ENCODE results near the gene MORF4L1. TPM values are rescaled to one million over a fixed set of nuclear protein-coding genes. Genes with fewer than 3 reads are reported as not detected.
A peak's percentile ranks its signal among the peaks of the same experiment; 100 is the strongest.
"Not testable (repeated sequence)": the region's sequence is repeated elsewhere in the genome, so short reads cannot be mapped to it uniquely, and the experiment has no call there.

The MORF4L1 gene
- total RNA-seq, 1 donor from 2014 or later, result 930 TPM

DNA sequence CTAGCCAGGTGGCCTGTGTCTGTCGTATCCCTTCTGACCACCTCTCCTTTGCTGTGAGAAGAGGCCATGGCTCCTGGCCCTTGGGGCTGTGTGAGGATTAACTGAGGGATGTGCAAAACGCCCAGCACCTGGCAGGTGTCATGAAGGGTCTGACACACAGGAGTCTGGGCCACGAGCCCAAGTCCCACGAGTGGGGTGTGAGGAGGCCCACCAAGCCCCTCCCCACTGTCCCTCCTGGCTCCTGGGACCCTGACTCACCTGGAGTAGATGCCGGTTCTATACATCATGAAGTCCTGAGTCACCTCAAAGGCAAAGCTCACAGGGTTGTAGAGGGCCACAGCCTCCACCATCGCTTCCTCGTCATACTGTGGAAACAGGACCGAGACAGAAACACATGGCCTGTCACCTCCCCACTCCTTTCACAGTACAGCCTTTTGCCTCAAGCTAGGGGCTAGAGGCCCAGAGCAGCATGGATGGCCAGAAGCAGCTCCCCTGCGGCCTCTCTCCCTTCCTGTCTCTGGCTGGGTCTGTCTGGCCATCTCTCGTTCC, 52.5 kb downstream of the MORF4L1 start:
- Mint-ChIP-seq H3K4me3 (no peak overlapping the region), H3K4me1 (no peaks in the 10 kb centered on the region), H3K9me3 (no peaks in the 10 kb centered on the region), H3K27ac (peak overlapping the region; percentile 82), H3K27me3 (ENCODE audit: insufficient read depth, low read depth) (peaks cover 6% of the 10 kb centered on the region), H3K36me3 (peaks cover 13% of the 10 kb centered on the region)
- no peaks in the 10 kb centered on the region for H3F3A ChIP-seq (ENCODE audit: low read depth)
- H3K4me2 ChIP-seq, result no peak overlapping the region
- H3K79me2 ChIP-seq (ENCODE audit: low read depth), result no peaks in the 10 kb centered on the region
- no peaks in the 10 kb centered on the region for H3K27me3 ChIP-seq
- no peaks in the 10 kb centered on the region for H3K9me3 ChIP-seq (ENCODE audit: low read depth)
- H4K20me1 ChIP-seq (ENCODE audit: low read depth), result no peaks in the 10 kb centered on the region
- no peak for TF ChIP-seq EZH2phosphoT487 (IDR thresholded peaks at IDR 0.05)
- TF ChIP-seq EZH2 (IDR thresholded peaks at IDR 0.05), result no peak
- TF ChIP-seq, protein P1, sequence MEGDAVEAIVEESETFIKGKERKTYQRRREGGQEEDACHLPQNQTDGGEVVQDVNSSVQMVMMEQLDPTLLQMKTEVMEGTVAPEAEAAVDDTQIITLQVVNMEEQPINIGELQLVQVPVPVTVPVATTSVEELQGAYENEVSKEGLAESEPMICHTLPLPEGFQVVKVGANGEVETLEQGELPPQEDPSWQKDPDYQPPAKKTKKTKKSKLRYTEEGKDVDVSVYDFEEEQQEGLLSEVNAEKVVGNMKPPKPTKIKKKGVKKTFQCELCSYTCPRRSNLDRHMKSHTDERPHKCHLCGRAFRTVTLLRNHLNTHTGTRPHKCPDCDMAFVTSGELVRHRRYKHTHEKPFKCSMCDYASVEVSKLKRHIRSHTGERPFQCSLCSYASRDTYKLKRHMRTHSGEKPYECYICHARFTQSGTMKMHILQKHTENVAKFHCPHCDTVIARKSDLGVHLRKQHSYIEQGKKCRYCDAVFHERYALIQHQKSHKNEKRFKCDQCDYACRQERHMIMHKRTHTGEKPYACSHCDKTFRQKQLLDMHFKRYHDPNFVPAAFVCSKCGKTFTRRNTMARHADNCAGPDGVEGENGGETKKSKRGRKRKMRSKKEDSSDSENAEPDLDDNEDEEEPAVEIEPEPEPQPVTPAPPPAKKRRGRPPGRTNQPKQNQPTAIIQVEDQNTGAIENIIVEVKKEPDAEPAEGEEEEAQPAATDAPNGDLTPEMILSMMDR (IDR thresholded peaks at IDR 0.05), result no peak
- no peak overlapping the region for H3K9ac ChIP-seq
- no peak overlapping the region for H2AFZ ChIP-seq (replicated peaks)
- DNase-seq (ENCODE audit: low spot score), result no peak
- no peaks in the 10 kb centered on the region for H3K4me1 ChIP-seq
- H3K36me3 ChIP-seq, result no peaks in the 10 kb centered on the region
- H3K4me3 ChIP-seq, result no peak overlapping the region
- H3K27ac ChIP-seq, result no peak overlapping the region

GRCh38 chr15:78925956-78926743, 53.5 kb downstream of the MORF4L1 start:
- Histone ChIP-seq H3K4me3 (no peak overlapping the region), H3K27me3 (no peaks in the 10 kb centered on the region), H3K9ac (no peak overlapping the region), H3F3A (ENCODE audit: low read depth) (no peaks in the 10 kb centered on the region), H3K4me2 (no peak overlapping the region), H4K20me1 (ENCODE audit: low read depth) (no peaks in the 10 kb centered on the region), H3K79me2 (ENCODE audit: low read depth) (no peaks in the 10 kb centered on the region), H3K9me3 (ENCODE audit: low read depth) (no peaks in the 10 kb centered on the region), H3K36me3 (no peaks in the 10 kb centered on the region), H2AFZ (replicated peaks) (no peak overlapping the region), H3K27ac (no peak overlapping the region), H3K4me1 (no peaks in the 10 kb centered on the region)
- DNase-seq (ENCODE audit: low spot score), result no peak
- Mint-ChIP-seq H3K27ac (no peak overlapping the region), H3K4me3 (no peak overlapping the region), H3K36me3 (peaks cover 13% of the 10 kb centered on the region), H3K9me3 (no peaks in the 10 kb centered on the region), H3K27me3 (ENCODE audit: insufficient read depth, low read depth) (peaks cover 5% of the 10 kb centered on the region), H3K4me1 (no peaks in the 10 kb centered on the region)
- TF ChIP-seq EZH2phosphoT487 (IDR thresholded peaks at IDR 0.05) (no peak), EZH2 (IDR thresholded peaks at IDR 0.05) (no peak)
- TF ChIP-seq, protein P1 (IDR thresholded peaks at IDR 0.05), result no peak

- H3K27me3 Mint-ChIP-seq (ENCODE audit: insufficient read depth, low read depth), result peaks cover 8% of the 10 kb centered on the region
- no peaks in the 10 kb centered on the region for H3K4me1 Mint-ChIP-seq
- TF ChIP-seq EZH2 (IDR thresholded peaks at IDR 0.05) (no peak), EZH2phosphoT487 (IDR thresholded peaks at IDR 0.05) (no peak)
- TF ChIP-seq, protein P1 (IDR thresholded peaks at IDR 0.05), result no peak
- H4K20me1 ChIP-seq (ENCODE audit: low read depth), result no peaks in the 10 kb centered on the region
- H3K27ac Mint-ChIP-seq, result no peak overlapping the region
- H3K27ac ChIP-seq, result no peak overlapping the region
- DNase-seq (ENCODE audit: low spot score), result no peak
- peaks cover 13% of the 10 kb centered on the region for H3K36me3 Mint-ChIP-seq
- H3K9ac ChIP-seq, result no peak overlapping the region
- no peak overlapping the region for H2AFZ ChIP-seq (replicated peaks)
- H3K27me3 ChIP-seq, result no peaks in the 10 kb centered on the region
- no peaks in the 10 kb centered on the region for H3K36me3 ChIP-seq
- no peak overlapping the region for H3K4me3 ChIP-seq
- no peaks in the 10 kb centered on the region for H3K79me2 ChIP-seq (ENCODE audit: low read depth)
- H3F3A ChIP-seq (ENCODE audit: low read depth), result no peaks in the 10 kb centered on the region
- H3K4me3 Mint-ChIP-seq, result no peak overlapping the region
- H3K9me3 Mint-ChIP-seq, result no peaks in the 10 kb centered on the region
- no peak overlapping the region for H3K4me2 ChIP-seq
- H3K9me3 ChIP-seq (ENCODE audit: low read depth), result no peaks in the 10 kb centered on the region
- no peaks in the 10 kb centered on the region for H3K4me1 ChIP-seq
Observed at GRCh38 chr15:78927077-78927790, 54.5 kb downstream of the MORF4L1 start.

- not testable (repeated sequence) for H2AFZ ChIP-seq (replicated peaks); H3K4me1 ChIP-seq; H3K36me3 ChIP-seq; H3K9me3 Mint-ChIP-seq; H3K9me3 ChIP-seq (ENCODE audit: low read depth); H3K4me1 Mint-ChIP-seq; H4K20me1 ChIP-seq (ENCODE audit: low read depth); H3F3A ChIP-seq (ENCODE audit: low read depth); H3K27me3 Mint-ChIP-seq (ENCODE audit: insufficient read depth, low read depth); H3K9ac ChIP-seq; H3K27me3 ChIP-seq; H3K27ac ChIP-seq; DNase-seq (ENCODE audit: low spot score); H3K4me2 ChIP-seq; H3K4me3 Mint-ChIP-seq; H3K27ac Mint-ChIP-seq; H3K79me2 ChIP-seq (ENCODE audit: low read depth); H3K4me3 ChIP-seq
- peaks cover 13% of the 10 kb centered on the region for H3K36me3 Mint-ChIP-seq
Observed at GRCh38 chr15:78928176-78928575, 55.5 kb downstream of the MORF4L1 start.
